Psoas muscle (tissue), 8 donors: Measurements from ENCODE around the gene TMEM53. TPM values are rescaled to one million over a fixed set of nuclear protein-coding genes. Genes with fewer than 3 reads are reported as not detected.
A peak's percentile ranks its signal among the peaks of the same experiment; 100 is the strongest.

ENCODE experiments used
- ATAC-seq, 4 donors: fragments of 200-7000 bp; cut with Tn5 transposase; one replicate each; pipeline ENCODE4 v1.9.1; 2020; ENCODE audit warnings: moderate library complexity in 3 of 4, mild to moderate bottlenecking in 2 of 4
- DNase-seq, 2 donors: peaks; one replicate each; pipeline ENCODE4 v3.0.0-alpha.2; 2020
- H3K27ac ChIP-seq: fragments of 200-600 bp; one replicate; pipeline ENCODE4 v1.8.0; 2022
- H3K27me3 ChIP-seq, 3 donors: fragments of 200-600 bp in 1 of 3; one replicate each; pipeline versions ENCODE4 v1.6.1 to v1.8.0; 2013 to 2022; ENCODE audit warnings: low read length in 2 of 3, mild to moderate bottlenecking in 2 of 3, moderate library complexity in 1 of 3; ENCODE audit not compliant: insufficient read depth in 3 of 3
- H3K36me3 ChIP-seq, 2 donors: fragments of 200-600 bp in 1 of 2; one replicate each; pipeline versions ENCODE4 v1.6.1 to v1.8.0; 2013 to 2022; ENCODE audit warnings: low read depth in 1 of 2, mild to moderate bottlenecking in 1 of 2, moderate library complexity in 1 of 2; ENCODE audit not compliant: insufficient read depth in 1 of 2
- H3K4me1 ChIP-seq: fragments of 200-600 bp; one replicate; pipeline ENCODE4 v1.8.0; 2022
- H3K4me3 ChIP-seq: fragments of 200-600 bp; one replicate; pipeline ENCODE4 v1.8.0; 2022; ENCODE audit warnings: mild to moderate bottlenecking
- H3K9me3 ChIP-seq: fragments of 200-600 bp; one replicate; pipeline ENCODE4 v1.8.0; 2022
- CTCF ChIP-seq: fragments of 200-600 bp; IDR thresholded peaks from one replicate; pipeline ENCODE4 v1.8.0; 2022; ENCODE audit warnings: antibody characterized with exemption
- WGBS, 3 donors: extraction: QIAGEN DNeasy Blood & Tissue Kit; methylation state at CpG; one replicate each; pipeline versions ENCODE4 v1.1.6 to v1.1.7; 2013; 5-methylcytosine and 5-hydroxymethylcytosine counted together
- intact Hi-C, 2 donors: fragments of 100-400 bp; cut with DNase I; formaldehyde crosslinking; loops; one replicate each; pipeline versions ENCODE4 v1.11.0 to v1.14.2; 2022
- polyA plus RNA-seq, 3 donors: library from polyadenylated mRNA; stranded (reverse); fragments of 200-250 nt; gene quantifications; one replicate each; pipeline ENCODE4 v1.2.3, GENCODE V29; 2013
- total RNA-seq, 4 donors: library from RNA; stranded (reverse); fragmentation: NEBNext Ultra II Directional in 2 of 4; extraction: Animal tissue kit (Norgen Biotek cat#: 25700) in 2 of 4; gene quantifications; one replicate each; pipeline versions ENCODE4 v1.2.1 to v1.2.4, GENCODE V29; 2021 to 2023
- donor health status: healthy with polysubstance abuse.
- donor health status: DM: no; HTN: no; CAD: no; lungs with moderate emphysema.
- donor health status: Bipolar disorder and iron deficiency.
- donor health status: healthy.
- donor health status: DM: yes; HTN: yes; CAD: no.
- donor health status: DM: no; HTN: no; CAD: no.
- donor health status: DM: no; HTN: no; CAD: no.
- donor health status: DM: yes; HTN: yes; CAD: no.

Gene TMEM53
- total and polyA plus RNA-seq, 7 donors, result 2.4 to 7.7 (median 6.2) TPM

GRCh38 chr1:44714944-44715571 lies 40.8 kb upstream of the TMEM53 start:
- Histone ChIP-seq H3K27ac (no peak overlapping the region), H3K27me3 (peaks cover 0 to 1% (median 0%) of the 10 kb centered on the region in 3 donors), H3K9me3 (no peaks in the 10 kb centered on the region), H3K36me3 (no peaks in the 10 kb centered on the region), H3K4me1 (peaks cover 7% of the 10 kb centered on the region), H3K4me3 (no peak overlapping the region)
- TF ChIP-seq CTCF, result peak; percentile 87
- 7 to 10% (median 9%) methylated on average over 9 of the region's 9 CpGs for WGBS, 3 donors
- peak; percentile 67 to 86 (median 71) for ATAC-seq
- intact Hi-C loops, result no loop called here
- peak; percentile 43 to 68 for DNase-seq

- Histone ChIP-seq H3K27ac (no peak overlapping the region), H3K27me3 (peaks cover 0 to 3% (median 2%) of the 10 kb centered on the region in 3 donors), H3K4me3 (no peak overlapping the region), H3K36me3 (no peaks in the 10 kb centered on the region), H3K4me1 (peaks cover 7% of the 10 kb centered on the region), H3K9me3 (no peaks in the 10 kb centered on the region)
- TF ChIP-seq CTCF, result no peak
- no peak for DNase-seq
- ATAC-seq, result peak in 1 of 4 donors; percentile 21
- intact Hi-C loops, result no loop called here
- WGBS, 3 donors, result 85 to 91% (median 90%) methylated on average over 7 of the region's 7 CpGs
Observed at GRCh38 chr1:44714532-44714931, 40.3 kb upstream of the TMEM53 start.

GRCh38 chr1:44713321-44713781 lies 39.1 kb upstream of the TMEM53 start:
- Histone ChIP-seq H3K4me3 (no peak overlapping the region), H3K27ac (peak overlapping the region; percentile 57), H3K36me3 (no peaks in the 10 kb centered on the region), H3K4me1 (peaks cover 7% of the 10 kb centered on the region), H3K27me3 (peaks cover 0 to 3% (median 2%) of the 10 kb centered on the region in 3 donors), H3K9me3 (no peaks in the 10 kb centered on the region)
- WGBS, 3 donors, result 33 to 43% (median 37%) methylated on average over 6 of the region's 6 CpGs
- ATAC-seq (peak; percentile 74 to 93 (median 87)), DNase-seq (no peak)
- TF ChIP-seq CTCF, result no peak
- intact Hi-C loops, result no loop called here

GRCh38 chr1:44707959-44708831 lies 33.9 kb upstream of the TMEM53 start:
- WGBS, 3 donors, result 36 to 42% (median 37%) methylated on average over 15 of the region's 15 CpGs
- Histone ChIP-seq H3K4me1 (no peaks in the 10 kb centered on the region), H3K27ac (no peak overlapping the region), H3K4me3 (peak overlapping the region; percentile 25), H3K27me3 (peaks cover 0 to 3% (median 2%) of the 10 kb centered on the region in 3 donors), H3K36me3 (no peaks in the 10 kb centered on the region), H3K9me3 (no peaks in the 10 kb centered on the region)
- ATAC-seq (peak; percentile 56 to 80 (median 74)), DNase-seq (no peak)
- intact Hi-C loops, result no loop called here
- TF ChIP-seq CTCF, result peak; percentile 62
